Regular cardiac myocyte (primary cell): Measurements from ENCODE around the gene RIC3. TPM values are rescaled to one million over a fixed set of nuclear protein-coding genes. Genes with fewer than 3 reads are reported as not detected.

Experiments
- total RNA-seq: library from RNA; depleted of rRNA; stranded (reverse); fragments of >200 nt; gene quantifications from 2 replicates; pipeline ENCODE4 v1.2.3, GENCODE V29; 2014

Gene RIC3
- not detected in 2 replicates for total RNA-seq

DNA sequence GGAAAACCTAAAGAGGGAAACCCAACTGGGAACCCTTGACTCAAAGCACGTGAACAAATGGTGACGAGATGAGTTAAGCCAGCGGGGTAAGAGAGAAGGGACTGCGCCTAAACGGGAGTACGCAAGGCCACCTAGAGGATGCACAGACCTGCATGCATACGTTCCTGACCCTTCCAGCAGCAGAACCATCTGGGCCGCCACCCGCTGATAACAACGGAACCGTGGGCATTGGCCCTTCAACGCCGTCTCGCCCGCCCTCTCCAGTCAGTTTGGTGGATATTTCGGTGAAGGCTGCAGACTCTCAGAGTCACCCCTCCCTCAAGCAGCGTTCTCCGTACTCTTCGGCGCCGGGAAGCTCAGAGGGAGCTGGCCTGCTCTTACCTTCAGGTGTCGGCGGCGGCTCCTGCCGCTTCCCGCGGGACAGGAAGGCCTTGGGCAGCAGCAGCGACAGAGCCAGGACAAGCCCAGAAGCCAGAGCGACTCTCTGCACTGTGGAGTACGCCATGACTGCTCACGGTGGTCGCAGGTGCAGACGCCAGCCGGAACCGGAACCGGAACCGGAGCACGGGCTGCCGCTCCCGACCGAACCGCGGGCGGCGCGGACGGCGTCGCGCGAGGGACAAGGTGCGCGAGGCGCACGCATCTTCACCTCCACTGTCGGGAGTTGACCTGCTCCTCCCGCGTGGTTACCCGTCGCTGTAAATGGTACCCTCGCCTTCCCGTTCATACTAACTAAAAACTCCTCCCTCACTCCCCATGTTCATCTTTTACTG lies at the start of gene RIC3:
Gene RIC3 (minus strand): TSS at position 541 of the 773 bp plus-strand sequence. CDS start 36 bp downstream, at position 505.

DNA sequence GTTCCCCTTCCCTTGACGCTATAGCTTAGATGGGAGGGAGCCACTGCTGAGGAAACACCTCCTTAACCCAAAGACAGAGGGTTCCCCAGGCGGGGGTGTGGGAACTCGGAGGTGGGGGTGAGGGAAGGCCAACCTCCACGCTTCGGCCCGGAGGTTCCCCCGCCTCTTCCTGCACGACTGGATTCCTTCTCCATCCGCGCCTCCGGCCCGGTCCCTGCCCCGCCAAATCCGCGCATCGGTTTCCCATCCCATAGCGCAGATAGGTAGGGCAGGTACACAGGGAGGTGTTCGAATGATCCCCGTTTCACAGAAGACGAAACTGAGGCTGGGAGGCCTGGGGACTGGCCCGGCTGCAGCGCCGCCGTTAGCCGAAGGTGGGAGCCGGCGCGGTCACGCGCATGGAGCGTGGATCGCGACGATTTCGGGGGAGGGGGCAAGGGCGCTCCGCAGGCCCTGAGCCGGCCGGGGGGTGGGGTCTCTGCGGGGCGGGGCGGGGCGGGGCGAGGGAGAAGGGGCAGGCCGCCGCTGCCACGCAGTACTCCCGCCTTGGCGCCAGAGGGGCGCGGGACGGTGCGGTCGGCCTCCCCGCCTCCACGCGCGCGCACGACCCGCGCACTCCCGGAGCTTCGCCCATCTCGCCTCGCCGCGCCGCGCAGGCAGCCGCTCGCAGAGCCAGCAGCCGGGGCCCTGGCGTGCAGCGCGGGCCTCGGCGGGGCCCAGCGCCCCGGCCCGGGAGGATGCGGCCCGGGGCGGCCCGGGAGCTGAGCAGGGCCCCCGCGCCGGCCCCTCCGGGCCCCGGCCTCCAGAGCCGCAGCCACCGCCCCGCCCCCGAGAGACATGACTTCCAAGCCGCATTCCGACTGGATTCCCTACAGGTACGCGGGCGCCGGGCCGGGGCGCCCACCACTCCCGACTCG lies 87.9 kb downstream of the RIC3 start, which contains the start of gene TUB:
Gene TUB (plus strand): TSS at position 538 of the 917 bp plus-strand sequence. CDS start 300 bp downstream, at position 838.

Other genes starting within 250 kb of the RIC3 start
- under 0.01 TPM in 2 replicates for gene OR10A6, start 237.8 kb downstream of the RIC3 start, total RNA-seq
- gene OR10A3, start 227.3 kb downstream of the RIC3 start, total RNA-seq: not detected in 2 replicates
- gene NLRP10, start 203.6 kb downstream of the RIC3 start, total RNA-seq: 5.4 and 9.0 TPM in 2 replicates
- gene EIF3F, start 181.7 kb downstream of the RIC3 start, total RNA-seq: 160 and 169 TPM in 2 replicates
- 4.8 and 12.7 TPM in 2 replicates for gene TUB, start 87.8 kb downstream of the RIC3 start, total RNA-seq
- 0.19 TPM in 1 of 2 replicates, not detected in the other for gene LMO1, start 94.9 kb upstream of the RIC3 start, total RNA-seq